ENCODE results near the gene MAPK12. TPM values are rescaled to one million over a fixed set of nuclear protein-coding genes. Genes with fewer than 3 reads are reported as not detected.

MAPK12 gene
- total and polyA plus RNA-seq, 2 donors (not counting 1 experiment from before 2014, with no cell fraction given), result 16.4 to 30.1 TPM

GRCh38 chr22:50297510-50298265 is 36.2 kb upstream of the MAPK12 start:
- Histone ChIP-seq H3K4me3 (replicated peaks in 1 of 4; ENCODE audit: control extremely low read depth in 1 of 4, insufficient read depth in 1 of 4, low read depth in 3 of 4, low read length in 4 of 4) (no peak overlapping the region), H3K4me2 (ENCODE audit: extremely low read depth, insufficient read depth, low read length) (peak overlapping the region; percentile 59), H2AFZ (ENCODE audit: low read length) (no peak overlapping the region), H3K9ac (ENCODE audit: insufficient read depth, low read length) (no peak overlapping the region), H3K27me3 (ENCODE audit: control insufficient read depth, insufficient read depth, low read length) (no peaks in the 10 kb centered on the region), H3K27ac (ENCODE audit: insufficient read depth, low read length) (no peak overlapping the region), H3K36me3 (ENCODE audit: control insufficient read depth, insufficient read depth, low read length) (peaks cover 5% of the 10 kb centered on the region), H3K79me2 (ENCODE audit: control insufficient read depth, insufficient read depth, low read length) (peaks cover 91% of the 10 kb centered on the region), H4K20me1 (ENCODE audit: control insufficient read depth, extremely low read depth, insufficient read depth, low read length) (peaks cover 2% of the 10 kb centered on the region), H3K4me1 (ENCODE audit: control insufficient read depth, extremely low read depth, insufficient read depth, low read length) (peaks cover 48% of the 10 kb centered on the region), H3K9me3 (ENCODE audit: control insufficient read depth, insufficient read depth, low read depth, low read length) (no peaks in the 10 kb centered on the region)
- no peak for DNase-seq (ENCODE audit: low read depth in 2 of 2)
- TF ChIP-seq EZH2 (IDR thresholded peaks at IDR 0.05; ENCODE audit: low read length, missing control alignments) (no peak), CTCF (conservative IDR thresholded peaks at IDR 0.05 in 1 of 2, IDR thresholded peaks at IDR 0.05 in 1 of 2; ENCODE audit: low read depth in 1 of 2, low read length in 2 of 2) (no peak)

- no peaks in the 10 kb centered on the region for H3K27me3 ChIP-seq (ENCODE audit: control insufficient read depth, insufficient read depth, low read length)
- no peak for TF ChIP-seq EZH2 (IDR thresholded peaks at IDR 0.05; ENCODE audit: low read length, missing control alignments)
- no peak for TF ChIP-seq CTCF (conservative IDR thresholded peaks at IDR 0.05 in 1 of 2, IDR thresholded peaks at IDR 0.05 in 1 of 2; ENCODE audit: low read depth in 1 of 2, low read length in 2 of 2)
- DNase-seq (ENCODE audit: low read depth in 2 of 2), result no peak
- H3K27ac ChIP-seq (ENCODE audit: insufficient read depth, low read length), result no peak overlapping the region
- H3K4me1 ChIP-seq (ENCODE audit: control insufficient read depth, extremely low read depth, insufficient read depth, low read length), result peaks cover 45% of the 10 kb centered on the region
- H3K36me3 ChIP-seq (ENCODE audit: control insufficient read depth, insufficient read depth, low read length), result peaks cover 8% of the 10 kb centered on the region
- no peak overlapping the region for H3K9ac ChIP-seq (ENCODE audit: insufficient read depth, low read length)
- H4K20me1 ChIP-seq (ENCODE audit: control insufficient read depth, extremely low read depth, insufficient read depth, low read length), result peaks cover 2% of the 10 kb centered on the region
- H3K79me2 ChIP-seq (ENCODE audit: control insufficient read depth, insufficient read depth, low read length), result peaks cover 91% of the 10 kb centered on the region
- no peak overlapping the region for H3K4me3 ChIP-seq (replicated peaks in 1 of 4; ENCODE audit: control extremely low read depth in 1 of 4, insufficient read depth in 1 of 4, low read depth in 3 of 4, low read length in 4 of 4)
- H3K4me2 ChIP-seq (ENCODE audit: extremely low read depth, insufficient read depth, low read length), result peak overlapping the region; percentile 59
- H2AFZ ChIP-seq (ENCODE audit: low read length), result no peak overlapping the region
- H3K9me3 ChIP-seq (ENCODE audit: control insufficient read depth, insufficient read depth, low read depth, low read length), result no peaks in the 10 kb centered on the region
Observed at GRCh38 chr22:50296658-50297490, 35.4 kb upstream of the MAPK12 start.

- peaks cover 2% of the 10 kb centered on the region for H4K20me1 ChIP-seq (ENCODE audit: control insufficient read depth, extremely low read depth, insufficient read depth, low read length)
- H3K4me2 ChIP-seq (ENCODE audit: extremely low read depth, insufficient read depth, low read length), result peak overlapping the region; percentile 64
- no peak overlapping the region for H3K4me3 ChIP-seq (replicated peaks in 1 of 4; ENCODE audit: control extremely low read depth in 1 of 4, insufficient read depth in 1 of 4, low read depth in 3 of 4, low read length in 4 of 4)
- TF ChIP-seq CTCF (conservative IDR thresholded peaks at IDR 0.05 in 1 of 2, IDR thresholded peaks at IDR 0.05 in 1 of 2; ENCODE audit: low read depth in 1 of 2, low read length in 2 of 2) (no peak), EZH2 (IDR thresholded peaks at IDR 0.05; ENCODE audit: low read length, missing control alignments) (no peak)
- peaks cover 25% of the 10 kb centered on the region for H3K36me3 ChIP-seq (ENCODE audit: control insufficient read depth, insufficient read depth, low read length)
- peaks cover 31% of the 10 kb centered on the region for H3K4me1 ChIP-seq (ENCODE audit: control insufficient read depth, extremely low read depth, insufficient read depth, low read length)
- peak overlapping the region; percentile 84 for H3K27ac ChIP-seq (ENCODE audit: insufficient read depth, low read length)
- H3K27me3 ChIP-seq (ENCODE audit: control insufficient read depth, insufficient read depth, low read length), result no peaks in the 10 kb centered on the region
- no peak for DNase-seq (ENCODE audit: low read depth in 2 of 2)
- peaks cover 92% of the 10 kb centered on the region for H3K79me2 ChIP-seq (ENCODE audit: control insufficient read depth, insufficient read depth, low read length)
- H3K9me3 ChIP-seq (ENCODE audit: control insufficient read depth, insufficient read depth, low read depth, low read length), result no peaks in the 10 kb centered on the region
- no peak overlapping the region for H3K9ac ChIP-seq (ENCODE audit: insufficient read depth, low read length)
- H2AFZ ChIP-seq (ENCODE audit: low read length), result no peak overlapping the region
Observed at GRCh38 chr22:50294319-50294656, 32.8 kb upstream of the MAPK12 start.

Measured in fibroblast of lung (primary cell).